GM21529 (cell line): Measurements from ENCODE around the gene PRODH2.

Source experiments
- ATAC-seq: cut with Tn5 transposase; IDR thresholded peaks from one replicate; pipeline ENCODE4 v1.9.1; 2021; ENCODE audit not compliant: unreplicated experiment

The PRODH2 gene, protein sequence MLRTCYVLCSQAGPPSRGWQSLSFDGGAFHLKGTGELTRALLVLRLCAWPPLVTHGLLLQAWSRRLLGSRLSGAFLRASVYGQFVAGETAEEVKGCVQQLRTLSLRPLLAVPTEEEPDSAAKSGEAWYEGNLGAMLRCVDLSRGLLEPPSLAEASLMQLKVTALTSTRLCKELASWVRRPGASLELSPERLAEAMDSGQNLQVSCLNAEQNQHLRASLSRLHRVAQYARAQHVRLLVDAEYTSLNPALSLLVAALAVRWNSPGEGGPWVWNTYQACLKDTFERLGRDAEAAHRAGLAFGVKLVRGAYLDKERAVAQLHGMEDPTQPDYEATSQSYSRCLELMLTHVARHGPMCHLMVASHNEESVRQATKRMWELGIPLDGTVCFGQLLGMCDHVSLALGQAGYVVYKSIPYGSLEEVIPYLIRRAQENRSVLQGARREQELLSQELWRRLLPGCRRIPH

GRCh38 chr19:35812220-35813042 lies at the start of gene PRODH2:
TSS of gene PRODH2 (minus strand) at chr19:35812845. CDS start at chr19:35812805, 40 bp downstream.
- ATAC-seq: no peak

- no peak for ATAC-seq
Measured at GRCh38 chr19:35861640-35862160, 49.1 kb upstream of the PRODH2 start.

DNA sequence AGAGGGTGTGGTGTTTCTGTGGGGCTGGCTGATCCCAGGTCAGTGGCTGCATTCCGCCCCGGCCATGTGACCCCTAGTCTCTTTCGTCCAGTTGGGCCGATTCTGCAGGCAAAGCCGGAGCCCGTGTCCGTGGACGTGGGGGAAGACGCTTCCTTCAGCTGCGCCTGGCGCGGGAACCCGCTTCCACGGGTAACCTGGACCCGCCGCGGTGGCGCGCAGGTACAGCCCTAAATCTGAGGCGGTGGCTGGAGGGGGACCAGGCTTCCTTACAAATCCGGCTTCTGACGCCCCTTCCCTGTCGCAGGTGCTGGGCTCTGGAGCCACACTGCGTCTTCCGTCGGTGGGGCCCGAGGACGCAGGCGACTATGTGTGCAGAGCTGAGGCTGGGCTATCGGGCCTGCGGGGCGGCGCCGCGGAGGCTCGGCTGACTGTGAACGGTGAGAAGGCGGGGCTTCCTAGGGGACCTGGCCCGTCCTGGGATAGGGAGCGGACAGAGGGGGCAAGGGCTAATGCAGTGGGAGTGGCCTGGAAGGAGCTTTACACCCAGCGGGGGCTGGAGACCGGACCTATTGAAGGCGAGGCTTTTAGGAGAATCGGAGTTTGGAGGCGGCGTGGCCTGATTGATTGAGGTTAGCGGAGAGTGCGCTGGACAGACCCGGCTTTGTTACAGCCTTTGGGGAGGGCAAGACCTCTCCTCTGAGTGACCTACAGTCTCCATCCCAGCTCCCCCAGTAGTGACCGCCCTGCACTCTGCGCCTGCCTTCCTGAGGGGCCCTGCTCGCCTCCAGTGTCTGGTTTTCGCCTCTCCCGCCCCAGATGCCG lies 48.4 kb upstream of the PRODH2 start:
- ATAC-seq: no peak

- ATAC-seq: no peak
Measured at GRCh38 chr19:35860436-35860817, 47.8 kb upstream of the PRODH2 start.

DNA sequence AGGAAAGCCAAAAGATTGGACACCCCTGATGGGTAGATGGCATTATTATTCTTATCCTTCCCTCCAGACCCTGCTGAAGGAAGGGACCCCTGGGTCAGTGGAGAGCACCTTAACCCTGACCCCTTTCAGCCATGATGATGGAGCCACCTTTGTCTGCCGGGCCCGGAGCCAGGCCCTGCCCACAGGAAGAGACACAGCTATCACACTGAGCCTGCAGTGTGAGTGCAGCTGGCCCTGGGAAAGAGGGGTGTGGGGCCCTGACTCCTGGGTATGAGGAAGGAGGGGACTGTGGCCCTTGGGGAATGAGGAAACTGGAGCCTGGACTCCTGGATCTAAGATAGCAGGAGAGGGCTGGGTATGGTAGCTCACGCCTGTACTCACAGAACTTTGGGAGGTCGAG lies 46.8 kb upstream of the PRODH2 start:
- no peak for ATAC-seq

GRCh38 chr19:35858311-35858710 lies 45.7 kb upstream of the PRODH2 start:
- ATAC-seq: no peak

DNA sequence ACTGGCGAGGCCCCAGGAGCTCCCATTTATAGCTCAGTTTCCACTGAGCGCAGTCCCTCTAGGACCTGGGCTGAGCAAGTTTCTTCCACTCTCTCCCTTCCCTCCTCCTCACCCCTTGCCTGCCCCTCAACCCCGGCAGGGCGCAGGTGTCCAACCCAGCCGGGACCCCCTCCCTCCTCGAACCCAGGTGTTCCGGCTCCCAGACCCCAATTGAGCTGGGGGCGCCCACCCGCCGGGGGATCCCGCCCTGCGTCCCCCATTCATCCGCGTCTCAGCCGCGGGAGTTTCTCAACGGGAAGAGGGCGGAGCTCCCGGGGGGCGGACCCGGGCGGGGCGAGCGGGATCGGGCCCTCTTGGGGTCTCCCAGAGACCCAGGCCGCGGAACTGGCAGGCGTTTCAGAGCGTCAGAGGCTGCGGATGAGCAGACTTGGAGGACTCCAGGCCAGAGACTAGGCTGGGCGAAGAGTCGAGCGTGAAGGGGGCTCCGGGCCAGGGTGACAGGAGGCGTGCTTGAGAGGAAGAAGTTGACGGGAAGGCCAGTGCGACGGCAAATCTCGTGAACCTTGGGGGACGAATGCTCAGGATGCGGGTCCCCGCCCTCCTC lies 44.0 kb upstream of the PRODH2 start, which contains the start of gene KIRREL2:
Gene KIRREL2, plus strand, starts transcription at position 366 of the 604 bp plus-strand sequence. Its CDS starts 209 bp downstream, at position 575.
- no peak for ATAC-seq

DNA sequence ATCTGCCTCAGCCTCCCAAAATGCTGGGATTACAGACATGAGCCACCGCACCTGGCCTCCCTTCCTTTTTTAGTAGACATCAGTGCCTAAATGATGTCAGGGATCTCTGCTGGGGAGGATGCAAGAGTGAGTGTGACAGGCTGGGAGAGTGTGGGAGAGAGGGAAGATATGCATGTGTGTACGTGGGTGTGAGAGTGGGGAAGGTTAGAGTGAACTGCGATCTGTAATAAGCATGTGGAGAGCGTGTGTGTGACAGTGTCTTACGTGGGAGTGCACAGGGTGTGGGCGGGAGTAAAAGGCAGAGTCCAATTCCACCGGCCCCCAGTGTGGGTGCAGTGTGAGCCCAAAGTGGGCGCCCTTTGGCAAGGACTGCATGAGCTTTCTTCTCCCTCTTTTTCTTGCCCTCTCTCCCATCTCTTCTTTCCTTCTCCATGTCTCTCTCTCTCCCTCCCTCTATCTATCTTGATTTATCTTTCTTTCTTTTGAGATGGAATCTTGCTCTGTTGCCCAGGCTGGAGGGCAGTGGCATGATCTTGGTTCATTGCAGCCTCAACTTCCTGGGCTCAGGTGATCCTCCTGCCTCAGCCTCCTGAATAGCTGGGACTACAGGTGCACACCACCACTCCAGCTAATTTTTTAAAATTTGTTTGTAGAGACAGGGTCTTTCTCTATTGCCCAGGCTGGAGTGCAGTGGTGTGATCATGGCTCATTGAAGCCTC lies 40.6 kb upstream of the PRODH2 start:
- no peak for ATAC-seq

DNA sequence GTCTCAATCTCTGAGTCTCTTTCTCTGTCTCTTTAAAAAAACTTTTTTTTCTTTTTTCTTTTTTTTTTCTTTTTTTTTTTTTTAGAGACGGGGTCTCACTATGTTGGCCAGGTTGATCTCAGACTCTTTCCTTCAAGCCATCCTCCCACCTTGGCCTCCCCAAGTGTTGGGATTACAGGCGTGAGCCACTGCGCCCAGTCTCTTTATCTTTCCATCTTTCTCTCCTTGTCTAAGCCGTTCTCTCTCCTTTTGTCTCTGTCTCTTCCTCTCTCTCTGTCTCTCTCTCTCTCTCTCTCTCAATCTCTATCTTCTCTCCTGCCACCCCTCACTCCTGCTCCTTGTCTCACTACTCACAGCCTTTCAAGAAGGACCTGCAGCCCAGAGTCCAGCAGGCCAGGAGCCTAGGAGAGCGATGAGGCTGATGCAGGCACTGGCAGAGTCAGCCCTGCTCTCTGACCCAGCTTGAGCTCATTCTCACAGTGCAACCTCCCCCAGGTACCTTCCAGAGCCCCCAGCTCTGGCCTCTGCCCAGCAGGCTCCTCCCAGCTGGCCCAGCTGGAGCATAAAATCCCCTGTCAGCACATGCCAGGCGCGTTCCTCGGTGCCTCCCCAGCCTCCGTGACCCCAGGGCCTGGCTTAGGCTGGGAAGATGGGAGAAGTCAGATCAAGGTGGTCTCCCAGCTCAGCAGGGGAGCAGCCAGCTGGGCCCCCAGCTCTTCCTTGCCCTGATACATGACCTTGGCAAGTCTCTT lies 39.6 kb upstream of the PRODH2 start, which contains the start of gene NPHS1:
Gene NPHS1, minus strand, starts transcription at position 476 of the 752 bp plus-strand sequence. CDS start 667 bp downstream, outside the sequence.
- no peak for ATAC-seq

DNA sequence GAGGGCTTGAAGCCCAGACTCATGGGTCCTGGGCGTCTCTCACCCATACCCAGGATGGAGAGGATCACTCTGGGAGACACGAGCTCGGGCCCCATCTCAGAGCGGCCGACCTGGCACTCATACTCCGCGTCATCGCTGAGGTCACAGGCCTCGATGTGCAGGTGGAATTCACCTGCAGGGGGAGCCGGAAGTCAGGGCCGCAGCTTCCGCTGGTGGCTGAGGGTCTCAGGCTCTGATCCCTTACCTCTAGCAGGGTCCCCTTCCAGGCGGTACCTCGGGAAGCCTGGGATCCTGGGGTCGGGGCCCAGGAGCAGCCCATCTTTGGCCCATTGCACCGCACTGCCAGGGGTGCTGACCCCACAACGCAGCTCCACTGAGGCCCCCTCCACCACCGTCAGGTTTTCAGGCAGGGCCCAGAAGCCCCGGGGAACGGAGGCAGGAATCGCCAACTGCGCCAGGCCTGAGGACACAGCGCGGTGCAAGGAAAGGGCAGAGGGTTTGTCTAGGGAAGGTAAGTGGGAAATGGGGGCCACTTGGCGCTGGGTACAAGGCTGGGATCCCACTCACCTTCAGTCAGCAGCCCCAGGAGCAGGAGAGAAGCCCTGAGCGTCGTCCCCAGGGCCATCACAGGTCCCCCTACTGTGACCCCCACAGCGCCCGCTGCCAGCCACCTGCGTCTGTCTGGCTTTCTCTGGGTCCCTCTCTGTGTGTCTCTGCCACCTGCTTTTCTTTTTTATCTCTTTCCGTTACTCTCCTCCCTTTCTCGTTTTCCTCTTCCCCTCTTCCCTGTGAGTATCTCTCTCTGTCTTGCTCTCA lies 38.8 kb upstream of the PRODH2 start:
- ATAC-seq: no peak

DNA sequence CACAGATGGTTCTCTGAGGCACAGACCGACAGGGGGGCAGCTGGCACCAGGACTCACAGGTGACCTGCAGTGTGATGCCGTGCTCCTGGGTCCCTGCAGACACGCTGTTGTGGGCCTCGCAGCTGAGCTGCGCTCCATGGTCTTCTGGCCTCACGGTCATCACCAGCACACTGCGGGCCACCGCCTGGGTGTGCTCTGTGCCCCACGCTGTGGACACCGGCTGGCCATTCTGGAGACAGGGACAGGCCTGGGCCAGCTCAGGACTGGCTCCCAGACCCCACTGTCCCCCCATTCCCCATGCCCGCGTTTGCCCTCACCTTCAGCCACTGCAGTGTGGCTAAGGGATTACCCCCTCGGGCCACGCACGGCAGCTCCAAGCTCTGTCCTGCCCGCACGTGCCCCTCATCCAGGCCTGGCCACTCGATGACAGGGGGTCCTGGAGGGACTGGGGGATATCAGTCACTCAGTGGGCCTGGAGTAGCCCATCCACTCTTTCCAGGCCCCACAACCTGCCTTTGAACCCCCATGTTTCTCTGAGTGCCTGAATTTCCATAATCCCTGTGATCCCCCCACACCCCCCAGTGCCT lies 36.4 kb upstream of the PRODH2 start:
- no peak for ATAC-seq

DNA sequence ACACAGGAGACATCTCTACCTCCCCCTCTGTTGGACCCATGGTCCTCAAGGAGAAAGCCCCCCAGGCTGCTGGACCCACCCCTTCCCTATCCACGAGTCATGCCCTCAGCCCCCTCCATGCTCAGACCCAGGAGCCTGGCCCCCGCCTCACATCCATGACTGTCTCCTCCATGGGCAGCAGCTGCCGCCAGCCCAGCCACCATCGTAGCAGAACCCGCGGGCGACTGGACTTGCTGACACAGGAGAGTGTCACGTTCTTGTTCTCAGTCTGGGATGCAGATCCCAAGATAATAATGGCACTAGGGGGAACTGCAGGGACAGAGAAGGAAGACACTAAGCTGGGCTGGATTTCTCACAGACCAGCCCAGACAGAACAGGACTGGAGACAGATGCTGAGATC lies 35.8 kb upstream of the PRODH2 start:
- ATAC-seq: no peak

GRCh38 chr19:35847911-35848310 lies 35.3 kb upstream of the PRODH2 start:
- no peak for ATAC-seq

- no peak for ATAC-seq
Measured at GRCh38 chr19:35846038-35846668, 33.5 kb upstream of the PRODH2 start.

GRCh38 chr19:35845215-35846037 lies 32.8 kb upstream of the PRODH2 start:
- no peak for ATAC-seq

DNA sequence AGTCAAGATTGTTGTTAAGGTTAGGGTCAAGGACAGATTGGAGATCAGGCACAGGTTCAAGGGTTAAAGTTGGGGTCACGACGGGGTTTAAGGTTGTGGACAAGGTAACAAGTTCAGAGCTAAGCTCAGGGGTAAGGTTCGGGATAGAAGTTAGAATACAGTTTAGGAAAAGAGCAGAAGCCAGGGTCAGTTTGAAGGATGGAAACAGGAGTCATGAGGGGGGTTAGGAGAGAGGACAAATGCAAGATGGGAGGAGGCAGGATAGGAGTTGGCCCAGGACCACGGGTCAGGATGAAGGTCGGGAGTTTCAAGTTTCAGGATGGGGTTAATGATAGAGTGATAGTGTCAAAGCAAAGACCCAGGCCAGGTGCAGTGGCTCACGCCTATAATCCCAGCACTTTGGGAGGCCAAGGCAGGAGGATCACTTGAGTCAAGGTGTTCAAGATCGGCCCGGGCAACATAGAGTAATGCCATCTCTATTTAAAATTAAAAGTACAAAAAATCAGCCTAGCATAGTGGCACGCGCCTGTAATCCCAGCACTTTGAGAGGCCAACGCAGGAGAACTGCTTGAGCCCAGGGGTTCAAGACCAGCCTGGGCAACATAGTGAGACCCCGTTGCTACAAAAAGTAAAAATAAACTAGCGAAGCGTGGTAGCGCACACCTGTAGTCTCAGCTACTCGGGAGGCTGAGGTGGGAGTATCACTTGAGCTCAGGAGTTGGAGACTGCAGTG lies 32.0 kb upstream of the PRODH2 start:
- no peak for ATAC-seq
